ENCODE data around the gene ZNF195.
A peak's percentile ranks its signal among the peaks of the same experiment; 100 is the strongest.

DNA sequence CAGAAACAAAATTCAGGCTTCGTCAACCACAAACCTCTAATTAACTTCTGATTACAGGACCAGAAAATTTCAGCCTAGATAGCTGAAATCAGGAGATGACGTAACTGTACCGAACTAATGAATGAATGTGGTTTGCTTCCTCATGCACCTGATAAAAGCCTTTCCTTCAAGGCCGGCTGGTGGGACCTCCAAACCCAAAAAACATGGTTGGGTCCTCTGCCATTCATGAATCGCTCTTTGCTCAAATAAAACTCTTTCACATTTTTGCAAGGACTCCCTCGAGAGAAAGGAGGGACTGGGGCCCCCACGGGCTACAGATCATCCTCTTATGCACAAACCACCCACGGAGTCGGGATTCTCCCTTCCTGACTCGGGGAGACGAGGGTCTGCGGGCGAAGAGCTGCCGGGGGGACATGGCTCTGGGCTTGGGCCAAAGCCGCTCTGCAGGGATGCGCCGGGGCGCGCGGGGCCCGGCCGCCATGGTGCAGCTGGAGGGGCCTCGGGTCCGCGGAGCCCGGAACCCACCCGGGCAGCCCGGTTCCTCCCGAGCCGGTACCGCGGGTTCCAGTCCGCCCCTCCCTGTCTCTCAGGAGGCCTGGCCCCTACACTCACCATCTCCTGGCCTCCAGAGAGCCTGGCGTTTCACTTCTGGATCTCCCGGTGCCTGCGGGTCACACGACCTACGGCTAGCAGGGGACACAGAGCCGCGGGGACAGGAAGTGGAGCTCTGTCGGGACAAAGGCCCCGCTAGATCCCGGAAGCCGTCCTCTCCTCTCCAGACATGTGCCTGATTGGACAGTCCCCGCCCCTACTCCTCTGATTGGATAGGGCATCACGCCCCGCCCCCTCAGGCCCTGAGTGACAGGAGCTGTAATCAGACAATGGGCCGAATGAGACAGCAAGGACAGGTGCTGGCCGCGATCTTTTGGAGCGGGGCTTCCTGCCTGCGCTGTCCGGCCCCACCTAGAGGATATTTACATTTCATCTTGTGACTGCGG is at the start of gene ZNF195:
- TF ChIP-seq CTCF (IDR thresholded peaks at IDR 0.05) (no peak), POLR2A (IDR thresholded peaks at IDR 0.05) (peak in 1 of 2 donors; percentile 72), POLR2AphosphoS5 (IDR thresholded peaks at IDR 0.05) (peak in 1 of 3 donors; percentile 68)

All from suprapubic skin (tissue), 4 donors.